ENCODE data around the gene LDLRAD2. TPM values are rescaled to one million over a fixed set of nuclear protein-coding genes. Genes with fewer than 3 reads are reported as not detected.
A peak's percentile ranks its signal among the peaks of the same experiment; 100 is the strongest.

Gene LDLRAD2
- polyA plus RNA-seq, 1 of the 3 experiments (the other 2 are of a cell fraction), result 0.02 TPM

GRCh38 chr1:21861602-21862429 is 49.8 kb downstream of the LDLRAD2 start (continued):
- TF ChIP-seq GABPA (IDR thresholded peaks at IDR 0.05; ENCODE audit: low read depth) (no peak), NRF1 (IDR thresholded peaks at IDR 0.05; ENCODE audit: low read depth, low read length) (no peak), TEAD4 (IDR thresholded peaks at IDR 0.05; ENCODE audit: borderline replicate concordance, insufficient read depth) (0 out of 2 replicates have a peak, but pooled peaks have one; percentile 41), FOXM1 (IDR thresholded peaks at IDR 0.05; ENCODE audit: low read depth) (no peak), PBX3 (IDR thresholded peaks at IDR 0.05) (no peak; the same call in 1 of the 2 replicates), TAF1 (IDR thresholded peaks at IDR 0.05; ENCODE audit: borderline replicate concordance, low read depth, low read length) (no peak), RFX5 (IDR thresholded peaks at IDR 0.05; ENCODE audit: low read length) (no peak), IRF3 (IDR thresholded peaks at IDR 0.05; ENCODE audit: low read depth, low read length) (no peak), CHD2 (IDR thresholded peaks at IDR 0.05; ENCODE audit: low read length, partially characterized antibody) (no peak), ELF1 (IDR thresholded peaks at IDR 0.05) (no peak), GATA2 (CRISPR knock-in tag; IDR thresholded peaks at IDR 0.05) (no peak), MAX (IDR thresholded peaks at IDR 0.05; ENCODE audit: low read depth) (0 out of 2 replicates have a peak, but pooled peaks have one; percentile 20), POLR2AphosphoS5 (IDR thresholded peaks at IDR 0.05; ENCODE audit: low read depth, low read length) (no peak), TCF12 (IDR thresholded peaks at IDR 0.05) (peak; percentile 27; the same call in 1 of the 2 replicates), JUND (IDR thresholded peaks at IDR 0.05) (peak; percentile 80), EZH2phosphoT487 (IDR thresholded peaks at IDR 0.05; ENCODE audit: borderline replicate concordance, low read depth) (no peak), MXI1 (IDR thresholded peaks at IDR 0.05; ENCODE audit: low read depth, low read length) (no peak), USF2 (IDR thresholded peaks at IDR 0.05; ENCODE audit: borderline replicate concordance, low read depth, low read length) (no peak)

- H3K27ac ChIP-seq (ENCODE audit: low read depth in 2 of 2, low read length in 1 of 2), result no peak overlapping the region
- POLR2A ChIA-PET, result interaction anchor here (0.6 kb wide), 1 partner anchor 1366 kb away, joined by 3 read pairs; no protein-coding TSS in a partner anchor
- WGBS (ENCODE audit: low lambda C conversion rate), result 94% methylated on average over 6 of the region's 12 CpGs
- H3K4me1 ChIP-seq (ENCODE audit: control insufficient read depth in 1 of 2, insufficient read depth in 2 of 2, low read depth in 1 of 2, low read length in 1 of 2), result peaks cover 0 to 7% of the 10 kb centered on the region in 2 experiments; a peak in 1 of 4 replicates
- peaks cover 9% of the 10 kb centered on the region for H3F3A ChIP-seq (replicated peaks; ENCODE audit: insufficient read depth)
- no peaks in the 10 kb centered on the region for H3K27me3 ChIP-seq (ENCODE audit: insufficient read depth)
- H3K4me2 ChIP-seq, result no peak overlapping the region
- no peak overlapping the region for H3K4me3 ChIP-seq (ENCODE audit: low read depth in 2 of 2, low read length in 1 of 2)
- H3K9me3 ChIP-seq, result no peaks in the 10 kb centered on the region
- no peak for DNase-seq
- no peak overlapping the region for H2AFZ ChIP-seq (ENCODE audit: low read depth)
- no peaks in the 10 kb centered on the region for H3K79me2 ChIP-seq (ENCODE audit: insufficient read depth)
- CTCF ChIA-PET, result no interaction called here
- no peaks in the 10 kb centered on the region for H3K9me2 ChIP-seq
- peaks cover 4% of the 10 kb centered on the region; the same call in 1 of the 2 replicates for H4K20me1 ChIP-seq (ENCODE audit: insufficient read depth)
- H3K36me3 ChIP-seq (replicated peaks in 1 of 2; ENCODE audit: control insufficient read depth in 1 of 2, insufficient read depth in 2 of 2, low read length in 1 of 2), result peaks cover 8 to 27% of the 10 kb centered on the region in 2 experiments
- H3K9ac ChIP-seq, result no peak overlapping the region
- TF ChIP-seq IRF3 (IDR thresholded peaks at IDR 0.05; ENCODE audit: low read depth, low read length), result no peak
- TF ChIP-seq TCF12 (IDR thresholded peaks at IDR 0.05), result no peak
- TF ChIP-seq GATA2 (CRISPR knock-in tag; IDR thresholded peaks at IDR 0.05), result no peak
- no peak for TF ChIP-seq TAF1 (IDR thresholded peaks at IDR 0.05; ENCODE audit: borderline replicate concordance, low read depth, low read length)
- TF ChIP-seq USF1 (IDR thresholded peaks at IDR 0.05; ENCODE audit: borderline replicate concordance, low read depth), result no peak
- no peak for TF ChIP-seq MXI1 (IDR thresholded peaks at IDR 0.05; ENCODE audit: low read depth, low read length)
- TF ChIP-seq EP300 (IDR thresholded peaks at IDR 0.05; ENCODE audit: borderline replicate concordance in 1 of 2, low read depth in 1 of 2, low read length in 1 of 2), result no peak
- no peak for TF ChIP-seq SMC3 (IDR thresholded peaks at IDR 0.05; ENCODE audit: low read depth, low read length)
- no peak for TF ChIP-seq MAX (IDR thresholded peaks at IDR 0.05; ENCODE audit: low read depth)
- TF ChIP-seq CTCF (IDR thresholded peaks at IDR 0.05), result no peak
Observed at GRCh38 chr1:21863981-21864380, 51.9 kb downstream of the LDLRAD2 start.

Data from SK-N-SH (cell line).